ENCODE results near the gene TMEM125.

- TF ChIP-seq CTCF (IDR thresholded peaks at IDR 0.05) = no peak
- TF ChIP-seq POLR2A (IDR thresholded peaks at IDR 0.05) = no peak
These were observed 26.4 kb downstream of the TMEM125 start for GRCh38 chr1:43296207-43296606.

Measured in heart left ventricle (tissue), 13 donors.